GM21381 (cell line): ENCODE results near the gene PTN.

Experiments
- ATAC-seq: cut with Tn5 transposase; IDR thresholded peaks from one replicate; pipeline ENCODE4 v1.9.1; 2021; ENCODE audit warnings: mild to moderate bottlenecking, moderate library complexity; ENCODE audit not compliant: unreplicated experiment

PTN gene

GRCh38 chr7:137324796-137325696 lies 18.5 kb downstream of the PTN start:
- no peak for ATAC-seq

DNA sequence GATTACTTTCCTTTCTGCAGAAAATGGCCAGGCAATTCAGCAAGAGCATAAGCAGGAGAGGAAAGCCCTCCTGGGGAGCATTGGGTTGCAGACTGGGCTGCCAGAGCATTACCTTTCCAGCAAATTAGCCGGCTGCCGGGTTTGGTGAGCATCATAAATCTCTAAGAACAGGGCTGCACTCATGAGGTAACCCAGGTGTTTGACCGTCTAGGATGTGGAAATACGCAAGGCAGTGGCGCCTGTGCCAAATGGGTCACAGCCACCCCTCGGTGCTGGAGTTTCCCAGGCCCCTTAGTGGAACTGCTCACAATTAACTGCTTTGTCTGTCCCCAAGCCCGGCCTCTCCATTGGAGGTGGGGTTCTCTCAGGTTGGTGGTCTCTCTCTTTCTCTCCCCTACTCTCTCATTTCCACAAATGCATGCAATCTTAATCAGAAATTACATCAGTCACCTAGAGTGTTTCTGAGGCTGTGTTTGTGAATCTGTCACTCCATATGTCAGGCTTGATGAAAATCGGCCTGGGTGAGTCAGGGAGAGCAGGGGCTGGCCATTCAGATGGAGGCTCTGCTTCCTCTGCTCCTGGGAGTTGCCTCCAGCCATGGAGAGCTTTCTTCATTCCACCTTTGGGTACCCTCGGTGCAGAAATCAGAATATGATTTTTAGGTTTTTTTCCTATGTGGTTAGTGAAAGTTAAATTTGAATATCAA lies 26.7 kb downstream of the PTN start:
- ATAC-seq = no peak

DNA sequence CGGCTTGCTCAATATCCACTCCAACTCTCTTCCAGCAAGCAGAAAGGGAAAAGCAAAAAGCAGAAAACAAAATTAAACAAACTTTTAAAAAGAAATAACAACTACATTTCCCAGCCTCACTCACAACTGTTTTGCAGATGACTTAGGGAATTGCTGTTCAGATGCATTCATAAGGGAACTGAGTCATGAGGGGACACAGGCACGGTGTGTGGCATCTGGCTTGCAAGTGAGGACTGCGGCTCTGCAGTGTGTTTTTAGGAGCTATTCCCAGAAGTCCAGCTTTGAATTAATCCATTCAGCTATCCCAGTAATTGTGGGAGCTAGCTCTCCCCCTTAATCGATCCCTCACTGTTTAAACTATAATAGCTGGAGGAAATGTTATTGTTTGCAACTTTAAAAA lies 30.3 kb downstream of the PTN start:
- no peak for ATAC-seq

DNA sequence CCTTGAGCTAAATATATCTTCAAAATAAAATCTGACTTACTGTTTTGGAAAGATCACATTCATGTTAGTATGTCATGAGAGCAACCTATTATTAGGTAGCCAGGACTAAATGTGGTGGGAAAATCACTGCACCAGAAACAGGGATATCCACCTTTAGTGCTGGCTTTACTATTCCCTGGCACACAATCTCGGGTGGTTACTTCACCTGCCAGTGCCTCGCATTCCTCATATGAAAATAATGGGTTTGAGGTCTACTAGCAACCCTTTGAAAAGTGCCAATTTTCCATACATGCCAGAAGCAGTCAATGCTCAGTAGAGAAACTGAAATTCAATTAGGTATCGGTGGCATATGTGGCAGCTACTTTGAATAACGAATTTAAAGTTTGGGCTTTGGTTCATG lies 36.8 kb downstream of the PTN start:
- ATAC-seq = no peak

- no peak for ATAC-seq
These were observed 37.5 kb downstream of the PTN start for GRCh38 chr7:137305901-137306621.

DNA sequence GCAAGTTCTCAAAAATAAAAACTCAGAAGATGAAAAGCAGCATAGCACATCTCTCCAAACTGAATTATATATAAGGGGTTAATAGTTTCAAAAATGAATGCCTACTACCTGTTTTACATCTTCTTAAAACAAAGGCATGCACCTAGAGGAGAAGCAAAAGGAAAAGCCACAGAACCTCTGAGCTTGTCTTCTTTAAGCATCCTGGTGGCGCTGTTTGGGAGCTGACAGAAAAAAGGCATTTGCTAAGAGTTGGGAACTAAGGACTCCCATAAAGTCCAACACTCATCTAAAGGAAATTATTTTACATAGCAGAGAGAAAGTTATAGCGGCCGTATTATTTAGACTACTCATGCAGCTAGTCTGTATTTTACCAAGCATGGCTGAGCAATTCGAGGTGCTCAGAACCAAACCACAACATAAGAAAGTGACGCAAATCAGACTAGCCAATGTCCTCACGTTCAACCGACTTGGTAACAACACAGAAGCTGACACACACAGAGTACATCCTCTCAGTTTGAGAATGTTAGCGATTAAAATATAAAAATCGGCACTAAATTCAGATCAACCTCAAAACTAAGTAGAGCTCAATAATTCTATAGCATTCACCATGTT lies 38.8 kb downstream of the PTN start:
- ATAC-seq = no peak

GRCh38 chr7:137304165-137304564 lies 39.4 kb downstream of the PTN start:
- no peak for ATAC-seq

DNA sequence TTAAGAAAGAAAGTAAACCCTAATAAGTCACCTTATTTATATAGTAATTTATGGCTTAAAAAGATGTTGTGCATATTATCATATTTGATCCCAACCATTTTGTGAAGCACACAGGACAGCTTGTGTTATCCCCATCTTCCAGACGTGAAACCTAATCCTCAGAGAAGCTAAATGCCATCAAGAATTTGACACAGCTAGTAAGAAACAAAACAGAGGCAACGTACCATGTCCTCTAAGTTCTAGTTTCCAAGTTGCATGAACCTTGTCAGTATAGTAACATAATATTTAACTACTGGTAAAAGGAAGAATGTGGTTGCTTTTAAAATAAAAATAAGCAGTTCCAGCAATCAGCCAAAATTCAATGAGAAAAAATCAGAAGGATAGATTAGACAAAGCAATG lies 41.5 kb downstream of the PTN start:
- no peak for ATAC-seq

GRCh38 chr7:137298464-137298794 lies 45.1 kb downstream of the PTN start:
- no peak for ATAC-seq

GRCh38 chr7:137297551-137298463 lies 45.7 kb downstream of the PTN start:
- no peak for ATAC-seq

DNA sequence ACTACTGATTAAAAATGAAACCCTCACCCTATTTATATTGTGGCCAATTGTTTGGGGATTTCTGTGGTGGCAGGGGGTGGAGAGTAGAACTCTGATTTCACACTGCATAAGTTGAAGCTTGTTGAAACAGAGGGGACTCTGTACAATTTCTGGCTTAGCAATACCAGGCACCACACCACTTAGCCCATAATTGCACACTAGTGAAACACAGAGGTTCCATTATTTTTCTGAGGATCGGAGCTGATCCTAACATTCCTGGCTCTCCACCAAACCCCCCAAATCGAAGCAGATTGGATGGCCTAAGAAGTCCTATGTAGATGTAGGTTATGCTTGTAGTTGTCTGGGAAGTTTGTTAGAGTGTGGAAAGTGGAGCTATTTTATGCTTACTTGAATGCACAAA lies 47.0 kb downstream of the PTN start:
- no peak for ATAC-seq

GRCh38 chr7:137295739-137296324 lies 47.7 kb downstream of the PTN start:
- no peak for ATAC-seq

GRCh38 chr7:137289101-137289500 lies 54.4 kb downstream of the PTN start:
- no peak for ATAC-seq

DNA sequence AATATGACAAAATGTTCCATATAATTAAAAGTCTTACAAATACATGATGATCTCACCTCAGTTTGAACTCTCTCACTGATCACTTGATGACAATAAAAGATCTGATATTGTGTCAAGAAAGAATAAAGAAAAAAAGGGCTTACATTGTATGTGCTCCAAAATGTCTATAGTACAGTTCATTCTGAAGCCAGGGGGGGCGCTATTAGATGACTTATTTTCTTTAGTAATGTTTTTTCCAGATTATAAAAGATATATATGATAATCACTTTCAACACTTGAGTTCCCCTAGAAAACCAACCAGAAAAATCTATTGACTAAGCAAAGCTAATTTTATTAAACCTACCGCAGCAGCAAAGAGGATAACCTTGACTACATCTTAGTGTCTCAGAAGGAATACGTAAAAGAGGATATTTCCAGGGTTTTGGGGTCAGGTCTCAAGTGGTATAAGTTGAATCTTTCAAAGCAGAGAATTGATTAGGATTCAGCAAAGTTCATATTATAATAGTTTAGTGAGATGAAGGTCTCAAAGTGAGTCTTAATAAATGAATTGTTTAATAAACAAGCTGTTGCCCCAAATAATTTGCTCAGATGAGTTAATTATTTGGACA lies 55.8 kb downstream of the PTN start:
- ATAC-seq = no peak

DNA sequence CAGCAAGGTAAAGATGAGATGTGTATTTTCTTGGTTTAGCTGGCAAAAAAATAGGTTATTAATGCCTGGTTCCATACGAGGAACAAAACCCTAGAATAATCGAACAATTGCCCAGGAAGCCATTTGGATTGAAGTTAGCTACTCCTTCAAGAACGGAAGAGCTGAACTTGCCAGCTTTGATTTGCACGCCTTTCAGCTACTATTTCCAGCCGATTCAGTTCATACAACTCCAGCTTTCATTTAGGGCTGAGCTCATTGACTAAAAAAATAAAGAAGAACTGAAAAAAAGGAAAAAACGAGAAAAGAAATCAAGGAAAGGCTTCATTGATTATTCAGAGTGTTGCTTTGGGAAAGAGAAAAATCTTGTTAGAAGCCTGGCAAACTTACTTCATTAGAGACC lies 60.4 kb downstream of the PTN start:
- no peak for ATAC-seq

GRCh38 chr7:137282043-137282442 lies 61.5 kb downstream of the PTN start:
- no peak for ATAC-seq

- ATAC-seq = no peak
These were observed 67.3 kb downstream of the PTN start for GRCh38 chr7:137276189-137276588.

- ATAC-seq = no peak
These were observed 71.3 kb downstream of the PTN start for GRCh38 chr7:137272249-137272648.

- no peak for ATAC-seq
These were observed 74.3 kb downstream of the PTN start for GRCh38 chr7:137269240-137269639.
